GM21390 (cell line): ENCODE measurements around the gene MAF.

Source experiments
- ATAC-seq: cut with Tn5 transposase; IDR thresholded peaks from one replicate; pipeline ENCODE4 v1.9.1; 2021; ENCODE audit not compliant: unreplicated experiment

Gene MAF

DNA sequence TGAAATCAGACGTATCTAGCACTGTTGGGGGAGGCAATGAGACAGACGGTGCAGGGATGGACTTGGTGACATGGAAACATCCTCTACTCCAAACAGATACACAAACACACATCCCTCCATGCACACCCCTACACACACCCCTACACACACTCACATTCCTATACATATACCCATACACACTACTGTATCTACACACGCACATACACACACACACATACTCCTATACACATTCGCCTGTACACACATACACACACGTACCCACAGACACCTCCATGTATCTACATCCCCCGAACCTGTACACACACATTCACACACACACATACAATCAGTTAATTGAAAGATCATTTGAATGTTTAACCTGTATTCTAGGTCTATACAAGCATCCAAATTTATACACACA, 53.5 kb downstream of the MAF start:
- no peak for ATAC-seq
